NCI-H2081 (cell line): Measurements from ENCODE around the gene PSMB5.

Experiments
- DNase-seq, 2 experiments: peaks; one replicate each; lab custom pipeline; 2025; lab: John Stamatoyannopoulos, UW

PSMB5 gene

DNA sequence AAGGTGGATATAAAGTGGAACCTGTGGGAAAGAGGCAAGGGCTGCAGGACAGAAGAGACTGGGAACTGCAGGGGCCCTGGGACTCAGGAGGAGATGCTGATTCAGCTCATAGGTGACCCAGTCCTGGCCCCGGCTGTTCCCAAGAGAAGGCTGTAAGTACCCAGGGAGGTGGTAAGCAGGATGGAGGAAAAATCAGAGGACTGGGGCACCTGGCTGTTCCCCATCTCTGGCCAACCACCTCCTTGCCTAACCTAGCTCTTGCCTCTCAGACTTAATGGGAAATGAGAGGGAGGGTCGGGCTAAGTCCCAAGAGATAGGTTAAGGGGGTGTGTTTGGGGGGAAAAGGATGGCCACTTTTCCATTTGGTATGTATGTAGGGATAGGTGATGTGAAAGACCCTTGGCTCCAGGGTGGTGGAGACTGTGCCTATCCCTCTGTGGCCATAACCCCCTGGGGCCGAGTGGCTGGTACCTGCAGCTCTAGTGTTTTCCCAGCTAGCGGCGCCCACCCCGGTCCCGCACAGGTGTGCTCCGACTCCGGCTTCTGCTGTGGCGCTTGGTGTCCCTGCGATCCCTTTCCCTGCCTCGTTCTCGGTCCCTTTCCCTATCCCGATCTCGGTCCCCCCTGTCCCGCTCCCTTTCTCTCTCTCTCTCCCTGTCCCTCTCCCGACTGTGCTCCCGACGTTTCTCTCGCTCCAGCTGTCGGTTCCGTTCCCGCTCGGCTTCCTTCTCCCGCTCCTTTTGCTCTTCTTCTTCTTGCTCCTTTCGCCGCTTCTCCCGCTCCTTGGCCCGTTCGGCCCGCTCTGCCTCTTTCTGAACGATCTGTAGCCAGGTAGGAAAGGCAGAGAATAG lies 24.2 kb upstream of the PSMB5 start:
- DNase-seq: no peak

DNA sequence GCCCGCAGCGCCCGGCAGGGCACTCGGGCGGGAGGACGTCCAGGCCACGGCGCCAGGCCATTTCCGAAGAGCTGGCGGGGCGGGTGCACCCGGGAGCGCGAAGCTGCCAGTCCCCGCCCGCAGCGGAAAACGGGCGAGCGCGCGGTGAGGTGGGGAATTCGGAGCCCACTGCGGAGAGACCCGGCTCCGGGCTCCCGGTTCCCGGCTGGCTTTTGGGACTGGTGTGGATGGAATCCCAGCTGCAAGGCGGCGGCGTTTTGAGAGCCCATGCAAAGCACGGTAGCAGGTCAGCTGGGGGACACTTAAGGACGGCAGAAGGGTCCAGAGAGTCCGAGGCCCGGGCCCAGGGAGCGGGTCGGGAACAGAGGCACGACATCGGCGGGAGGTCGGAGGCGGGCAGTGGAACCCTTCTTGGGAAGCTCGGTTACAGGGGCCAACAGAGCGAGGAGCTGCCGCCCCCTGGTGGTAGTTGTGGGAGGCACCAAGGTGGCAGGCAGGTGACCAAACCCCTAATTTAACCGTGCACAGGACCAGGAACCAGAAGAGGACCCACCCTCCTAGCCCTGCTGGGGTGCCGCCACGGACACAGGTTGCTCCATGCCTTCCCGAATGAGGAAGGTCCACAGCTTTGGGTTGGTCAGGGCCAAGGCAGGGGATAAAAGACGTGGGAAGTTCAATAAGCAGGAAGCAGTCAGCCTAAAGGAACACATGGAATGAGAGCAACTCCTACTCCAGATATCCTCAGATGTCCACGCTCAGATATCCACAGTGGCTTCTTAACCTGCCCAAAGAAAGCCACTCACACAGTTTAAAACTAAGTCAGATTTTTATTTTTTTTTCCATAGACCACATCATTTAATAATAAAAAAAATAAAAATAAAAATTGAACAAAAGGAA lies 23.3 kb upstream of the PSMB5 start:
- no peak for DNase-seq

DNA sequence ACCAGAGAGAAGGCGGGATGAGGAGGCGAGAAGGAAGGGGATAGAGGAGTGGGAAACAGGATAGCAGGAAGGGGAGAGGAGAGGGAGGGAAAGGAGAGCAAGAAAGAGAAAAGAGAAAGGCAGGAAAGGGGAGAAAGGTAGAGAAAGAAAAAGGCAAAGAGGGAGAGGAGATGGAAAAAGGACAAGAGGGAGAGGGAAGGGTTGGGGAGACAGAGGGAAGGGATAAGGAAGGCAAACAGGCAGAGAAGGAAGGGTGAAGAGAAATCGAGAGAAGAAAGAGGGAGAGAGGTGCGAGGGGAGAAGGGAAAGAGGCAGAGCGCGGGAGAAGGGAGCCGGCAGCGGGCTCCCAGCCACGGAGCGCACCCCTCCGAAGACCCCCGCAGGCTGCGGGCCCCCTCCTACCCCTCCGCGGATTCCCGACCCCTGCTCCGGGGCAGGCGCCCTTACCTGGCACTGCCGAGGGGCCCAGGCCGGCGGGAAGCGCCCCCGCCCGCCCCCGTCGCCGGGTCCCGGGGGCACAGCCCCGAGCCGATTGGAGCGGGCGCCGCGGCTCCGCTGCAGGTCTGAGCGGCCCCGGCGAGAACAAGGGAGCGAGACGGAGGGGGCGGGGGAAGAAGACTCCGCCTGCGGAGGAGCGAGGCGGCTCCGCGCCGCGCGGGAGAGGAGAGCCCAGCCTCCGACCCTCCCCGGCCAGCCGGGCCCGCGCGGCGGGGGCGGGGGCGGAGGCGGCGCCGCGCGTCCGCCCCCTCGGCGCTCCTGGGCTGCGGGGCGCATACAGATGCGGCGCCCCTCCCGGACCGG lies 22.5 kb upstream of the PSMB5 start, which contains the start of gene CDH24:
Gene CDH24 (minus strand): TSS at position 565 of the 801 bp plus-strand sequence. CDS start 1,787 bp downstream, outside the sequence.
- no peak for DNase-seq

DNA sequence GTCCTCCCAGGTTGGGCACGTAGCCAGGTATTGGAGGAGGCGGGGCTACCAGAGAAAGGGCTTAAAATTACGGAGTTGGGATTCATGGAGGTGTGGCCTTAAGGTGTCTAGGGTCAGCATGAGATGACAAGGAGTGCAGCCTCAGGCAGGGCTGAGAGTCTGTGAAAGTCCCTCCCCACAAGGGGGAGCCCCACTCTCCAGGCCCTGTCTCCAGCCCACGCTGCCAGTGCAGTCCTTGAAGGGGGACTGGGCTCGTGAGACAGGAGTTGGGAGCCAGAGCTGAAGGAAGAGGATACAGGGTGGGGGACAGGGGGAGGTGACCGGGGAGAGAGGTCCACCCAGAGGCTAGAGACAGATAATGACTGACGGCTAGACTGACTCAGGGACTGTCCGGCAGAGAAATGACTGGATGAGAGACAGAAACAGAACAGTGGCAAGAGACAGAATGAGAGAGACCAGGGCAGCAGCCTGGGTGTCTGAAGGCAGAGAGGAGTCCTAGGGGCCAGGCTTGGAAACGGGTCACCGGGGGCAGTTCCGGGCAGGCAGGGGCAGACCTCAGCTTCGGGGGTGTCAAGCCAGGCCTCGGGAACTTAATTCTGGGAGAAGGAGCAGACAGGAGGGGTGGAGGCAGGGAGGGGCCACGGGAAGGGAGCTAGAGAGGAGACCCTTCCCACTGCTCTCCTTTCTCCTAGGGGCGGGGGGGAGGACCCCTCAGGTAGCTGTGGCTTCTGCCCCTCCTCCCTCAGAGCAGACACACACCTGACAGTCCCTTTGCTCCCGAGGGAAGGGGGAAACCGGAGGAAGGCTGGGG lies 21.6 kb upstream of the PSMB5 start:
- no peak for DNase-seq

DNA sequence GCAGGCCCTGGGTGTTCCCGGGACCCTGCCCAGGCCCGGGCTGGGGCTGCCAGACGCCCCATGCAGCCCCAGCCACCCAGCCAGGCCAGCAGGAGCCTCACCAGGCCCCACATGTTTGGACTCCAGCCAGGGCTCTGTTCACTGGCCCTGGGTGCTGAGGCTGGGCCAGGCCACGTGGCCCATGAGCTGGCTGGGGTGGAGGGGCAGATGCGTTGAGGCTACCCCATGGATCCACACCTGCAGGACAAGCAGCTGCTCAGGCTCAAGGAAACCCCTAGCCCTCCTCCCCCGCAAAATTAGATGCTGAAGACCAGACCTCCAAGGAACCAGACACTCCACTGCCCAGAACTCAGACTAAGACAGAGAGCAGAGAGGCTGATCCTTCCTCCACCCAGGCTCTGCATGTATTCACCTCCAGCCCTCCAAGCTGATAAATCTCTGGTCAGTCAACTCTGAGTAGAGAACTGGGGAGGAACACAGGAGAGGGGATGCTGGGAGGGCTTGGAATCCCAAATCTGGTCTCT lies 21.0 kb upstream of the PSMB5 start:
- DNase-seq: no peak

DNA sequence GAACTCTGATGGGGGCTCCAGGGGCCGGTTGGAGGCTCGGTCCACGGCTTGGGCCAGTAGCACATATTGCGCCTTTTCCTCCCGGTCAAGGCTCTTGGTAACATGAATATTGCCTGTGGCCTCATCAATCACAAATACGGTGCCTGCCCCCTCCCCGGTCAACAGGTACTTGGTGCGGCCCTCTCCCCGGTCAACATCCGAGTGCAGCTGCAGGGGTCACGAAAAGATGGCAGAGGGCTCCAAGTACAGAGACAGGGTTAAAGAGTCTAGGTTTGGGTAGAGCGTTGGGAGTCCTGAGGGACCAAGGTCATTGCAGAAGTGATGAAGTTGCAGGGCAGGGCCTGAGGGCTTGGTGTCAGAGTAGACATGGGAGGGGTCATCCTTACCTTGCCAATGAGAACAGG lies 20.4 kb upstream of the PSMB5 start:
- DNase-seq: no peak

DNA sequence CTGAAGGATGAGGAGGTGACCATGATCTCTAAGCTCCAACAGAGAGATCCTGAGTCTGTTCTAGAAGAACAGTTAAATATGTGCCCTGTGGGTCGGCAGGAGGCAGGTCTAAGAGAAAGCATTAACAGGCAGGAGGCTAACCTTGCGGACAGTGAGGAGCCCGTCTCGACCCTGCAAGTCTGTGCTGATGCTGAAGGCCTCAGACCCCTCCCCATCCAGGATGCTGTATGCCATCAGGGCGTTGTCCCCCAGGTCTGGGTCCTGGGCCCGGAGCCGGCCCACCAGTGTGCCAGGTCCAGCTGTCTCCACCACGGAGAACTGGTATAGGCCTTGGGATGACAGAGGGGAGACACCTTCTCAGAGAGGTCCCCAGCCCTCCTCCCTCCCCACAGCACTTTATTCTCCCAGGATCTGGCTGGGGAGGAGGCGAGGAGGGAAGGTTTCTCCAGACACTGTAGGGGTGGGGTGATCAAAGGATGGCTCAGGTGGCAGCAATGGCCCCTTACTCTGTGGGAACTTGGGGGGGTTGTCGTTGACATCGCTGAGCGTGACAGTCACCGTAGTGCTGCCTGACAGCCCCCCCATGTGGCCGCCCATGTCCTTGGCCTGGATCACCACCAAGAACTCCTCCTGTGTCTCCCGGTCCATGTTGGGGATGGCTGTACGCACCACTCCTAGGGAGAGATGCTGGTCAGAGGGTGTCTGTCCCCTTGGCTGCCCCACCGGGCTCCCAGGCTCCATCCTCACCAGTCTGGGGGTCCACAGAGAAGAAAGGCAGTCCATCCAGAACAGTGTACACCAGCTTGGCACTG lies 19.5 kb upstream of the PSMB5 start:
- DNase-seq: no peak

DNA sequence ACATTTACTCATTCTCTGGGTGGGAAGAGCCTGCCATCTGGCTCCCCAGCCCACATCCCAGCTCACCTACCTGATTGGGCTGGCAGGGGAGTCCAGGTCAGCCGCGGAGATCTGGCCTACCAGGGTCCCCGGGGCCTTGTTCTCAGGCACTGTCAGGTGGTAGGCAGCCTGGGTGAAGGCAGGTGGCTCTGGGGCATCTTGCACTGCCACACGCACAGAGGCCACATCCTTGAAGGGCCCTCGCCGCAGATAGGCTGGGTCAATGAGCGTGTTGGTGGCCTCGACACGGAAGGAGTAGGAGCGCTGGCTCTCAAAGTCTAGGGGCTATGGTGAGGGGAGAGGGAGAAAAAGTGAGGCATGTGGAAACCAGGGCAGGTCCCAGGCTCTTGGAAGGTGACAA lies 18.7 kb upstream of the PSMB5 start:
- DNase-seq: no peak

DNA sequence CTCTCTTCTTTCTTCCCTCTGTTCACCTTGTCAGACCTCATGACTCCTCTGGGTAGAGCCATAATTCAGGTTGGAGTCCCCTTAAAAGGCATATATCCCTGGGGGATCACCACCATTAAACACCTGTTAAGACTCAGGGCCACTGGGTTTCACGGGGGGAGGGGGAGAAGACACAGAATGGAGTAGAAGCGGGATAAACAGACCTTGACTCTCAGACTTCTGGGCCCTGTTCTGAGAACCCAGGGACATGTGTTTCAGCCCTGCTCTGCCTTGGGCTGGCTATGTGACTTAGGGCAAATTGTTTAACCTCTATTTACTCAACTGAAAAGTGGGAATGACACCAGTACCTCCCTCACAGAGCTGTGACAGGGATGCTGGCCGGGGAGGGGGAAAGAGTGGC lies 18.0 kb upstream of the PSMB5 start:
- DNase-seq: no peak

DNA sequence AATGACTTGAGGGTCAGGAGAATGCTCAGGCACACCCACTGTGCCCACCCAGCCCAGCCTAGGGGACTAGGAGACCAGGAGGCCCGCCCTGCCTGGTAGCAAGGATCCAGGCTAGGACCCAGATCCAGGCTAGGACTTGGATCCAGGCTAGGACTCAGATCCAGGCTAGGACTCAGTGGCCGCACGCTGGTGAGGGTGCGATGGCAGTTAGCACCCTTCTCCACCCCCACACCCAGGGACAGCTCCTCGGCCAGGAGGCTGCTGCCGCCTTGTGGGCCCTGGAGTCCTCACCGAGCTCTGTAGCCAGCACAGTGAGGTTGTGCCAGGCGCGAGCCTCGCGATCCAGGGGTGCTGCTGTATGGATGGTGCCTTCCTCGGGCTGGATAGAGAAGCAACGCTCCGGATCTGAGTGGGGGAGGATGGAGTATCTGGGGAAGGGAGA lies 17.5 kb upstream of the PSMB5 start:
- DNase-seq: no peak

DNA sequence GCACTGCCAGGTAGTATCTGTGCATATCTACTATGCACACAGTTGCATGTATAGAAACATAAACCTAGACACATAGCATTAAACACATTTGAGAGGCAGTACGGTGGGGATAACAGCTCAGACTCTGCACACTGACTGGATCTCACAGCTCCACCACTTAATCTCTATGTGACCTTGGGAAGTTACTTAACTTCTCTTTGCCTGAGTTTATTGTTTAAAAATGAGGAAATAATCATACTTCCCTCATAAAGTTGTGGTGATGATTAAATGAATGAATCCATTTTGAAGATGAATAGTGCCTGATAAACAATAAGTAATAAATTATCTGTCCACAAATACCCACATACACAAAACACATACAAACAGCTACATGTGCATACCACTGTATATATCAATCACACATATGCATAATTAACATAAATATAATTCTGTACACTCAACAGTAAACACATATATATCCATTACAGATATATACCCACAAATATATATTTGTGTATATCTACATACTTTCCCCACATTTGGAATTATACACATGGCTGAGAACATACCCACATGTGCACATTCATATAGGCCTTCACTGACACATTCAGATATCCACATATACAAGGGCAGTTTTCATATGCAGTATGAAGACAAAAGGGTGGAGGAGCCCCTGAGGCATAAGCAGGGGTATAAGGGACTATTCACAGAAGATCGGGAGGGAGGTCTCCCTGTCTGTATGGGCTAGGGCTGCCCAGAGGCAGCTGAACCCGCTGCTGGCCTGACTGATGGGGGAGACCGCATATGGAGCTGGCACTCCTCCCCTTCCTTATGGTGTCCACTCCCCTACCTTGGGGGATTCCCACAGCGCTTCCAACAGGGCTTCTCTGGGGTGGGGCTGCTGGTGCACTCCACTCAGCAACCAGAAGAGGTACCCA lies 16.7 kb upstream of the PSMB5 start:
- no peak for DNase-seq

DNA sequence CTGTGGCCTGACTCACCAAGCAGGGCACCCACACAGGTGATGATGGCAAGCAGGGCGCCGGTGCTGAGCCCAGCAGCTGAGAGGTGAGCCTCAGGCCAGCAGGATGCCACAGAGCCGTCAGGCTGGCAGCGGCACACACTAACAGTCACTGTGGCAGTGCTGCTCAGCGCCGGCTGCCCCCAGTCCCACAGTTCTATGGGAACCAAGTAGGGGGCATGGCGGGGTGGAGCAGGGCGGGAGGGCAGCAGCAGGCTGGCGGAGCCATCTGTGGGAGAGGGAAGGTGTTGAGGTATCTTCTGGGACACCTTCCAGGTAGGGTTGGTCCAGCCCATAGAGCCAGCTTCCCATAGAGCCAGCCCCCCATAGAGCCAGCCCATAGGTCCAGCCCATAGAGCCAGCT lies 14.3 kb upstream of the PSMB5 start:
- no peak for DNase-seq

DNA sequence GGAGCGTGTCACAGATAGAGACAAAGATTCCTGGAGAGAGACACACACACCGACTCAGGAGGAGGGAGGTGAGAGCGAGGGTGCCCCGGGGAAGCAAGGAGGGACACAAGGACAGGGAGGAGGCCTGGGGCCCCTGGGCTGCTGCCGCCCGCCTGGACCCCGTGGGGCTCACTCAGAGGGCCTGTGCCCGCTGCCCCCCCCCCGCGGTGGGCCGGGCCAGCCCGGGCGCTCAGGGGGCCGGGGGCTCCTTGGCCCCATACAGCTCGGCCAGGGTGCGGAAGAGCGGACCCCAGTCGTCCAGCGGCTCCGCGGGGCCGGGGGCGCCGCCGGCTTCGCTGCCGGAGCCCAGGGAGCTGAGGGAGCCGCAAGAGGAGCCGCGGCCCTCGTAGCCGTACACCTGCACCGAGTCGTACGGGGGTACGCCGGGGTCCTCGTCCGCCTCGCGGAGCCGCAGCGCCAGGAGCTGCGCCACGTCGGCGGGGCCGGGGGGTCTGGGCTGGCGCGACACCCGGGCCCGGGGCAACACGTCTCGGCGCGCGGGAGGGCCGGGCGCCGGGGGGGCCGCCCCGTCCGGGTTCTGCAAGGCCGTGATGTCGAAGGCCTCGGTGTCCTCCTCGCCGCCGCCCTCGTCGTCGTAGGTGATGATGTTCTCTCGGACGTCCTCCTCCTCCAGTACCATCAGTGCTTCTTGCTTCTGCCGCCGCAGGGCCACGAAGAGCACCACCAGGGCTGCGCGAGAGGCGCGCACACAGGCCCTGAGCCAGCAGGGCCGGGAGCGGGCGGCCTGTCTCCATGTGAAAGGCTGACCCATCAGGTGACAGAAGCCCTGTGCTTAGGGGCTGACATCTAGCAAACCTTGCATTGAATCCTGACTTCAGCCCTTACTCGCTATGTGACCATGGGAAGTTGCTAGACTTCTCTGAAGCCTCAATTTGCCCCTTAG lies 13.3 kb upstream of the PSMB5 start:
- no peak for DNase-seq

DNA sequence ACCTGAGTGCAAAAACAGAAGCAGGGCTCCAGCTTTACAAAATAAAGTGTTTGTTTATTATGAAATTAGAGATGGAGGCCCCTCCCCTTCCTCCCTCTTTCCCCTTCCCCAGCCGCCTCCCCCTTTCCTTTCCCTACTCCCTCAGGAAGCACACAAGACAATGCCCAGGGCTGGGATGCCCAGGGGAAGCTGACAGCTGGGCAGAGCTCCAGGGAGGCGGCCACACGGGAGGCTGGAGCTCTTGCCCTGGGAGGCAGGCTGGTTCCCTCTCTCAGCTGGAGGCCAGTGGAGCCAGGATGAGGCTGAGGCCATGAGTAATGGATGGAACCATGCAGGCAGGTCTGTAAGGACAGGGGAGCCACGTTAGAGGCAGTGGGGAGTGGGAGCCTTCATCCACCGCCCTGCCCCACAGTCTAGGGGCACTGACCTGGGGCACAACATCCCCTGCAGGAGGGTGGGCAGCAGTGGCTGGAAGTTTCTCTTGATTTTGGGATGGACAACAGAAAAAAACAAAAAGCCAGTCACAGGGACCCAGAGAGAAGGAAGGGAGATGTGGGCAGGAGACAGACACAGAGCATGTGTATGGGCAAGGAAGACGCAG lies 12.4 kb upstream of the PSMB5 start:
- DNase-seq: no peak

DNA sequence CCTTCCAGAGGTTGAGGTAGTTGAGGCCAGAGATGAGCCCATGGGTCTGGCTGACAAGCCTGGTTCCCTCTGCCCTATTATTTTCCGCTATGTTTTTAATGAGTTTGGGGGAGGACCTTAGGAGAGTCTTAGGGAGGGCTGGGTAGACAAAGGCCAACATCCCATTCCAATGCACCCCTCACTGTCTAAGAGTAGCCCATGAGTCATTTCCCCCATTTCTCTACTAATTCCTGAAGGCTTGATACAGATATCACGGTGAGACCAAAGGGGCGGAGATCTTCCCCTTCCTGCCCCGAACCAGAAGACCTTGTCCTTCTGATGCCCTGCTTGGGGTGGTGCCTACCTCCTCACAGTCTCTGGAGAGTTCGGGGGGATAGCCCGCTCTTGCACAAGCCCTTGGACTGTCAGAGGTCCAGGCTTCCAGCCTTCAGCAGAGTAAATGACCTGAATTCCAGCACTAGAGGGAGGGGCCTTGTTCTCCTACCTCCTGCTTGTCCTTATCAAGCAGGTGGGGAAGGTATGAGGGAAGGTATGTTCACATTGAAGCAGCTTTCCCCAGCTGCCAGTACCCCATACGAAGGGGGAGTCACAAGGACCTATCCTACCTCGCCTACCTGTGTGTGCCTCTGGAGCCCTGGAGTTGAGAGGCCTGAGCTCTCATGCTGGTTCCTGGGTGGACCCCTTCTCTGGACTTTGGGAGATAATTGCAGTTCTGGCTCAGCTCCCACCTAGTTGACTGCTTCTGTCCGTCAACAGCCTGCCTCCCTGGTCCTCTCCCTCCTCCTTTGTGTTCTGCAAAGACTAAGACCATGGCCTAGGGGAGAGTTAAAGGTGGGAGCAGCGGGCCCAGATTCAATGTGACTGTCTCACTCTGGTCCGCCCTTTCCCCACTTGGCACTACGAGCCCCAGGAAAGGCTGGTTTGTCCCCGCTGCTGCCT lies 11.0 kb upstream of the PSMB5 start:
- no peak for DNase-seq

DNA sequence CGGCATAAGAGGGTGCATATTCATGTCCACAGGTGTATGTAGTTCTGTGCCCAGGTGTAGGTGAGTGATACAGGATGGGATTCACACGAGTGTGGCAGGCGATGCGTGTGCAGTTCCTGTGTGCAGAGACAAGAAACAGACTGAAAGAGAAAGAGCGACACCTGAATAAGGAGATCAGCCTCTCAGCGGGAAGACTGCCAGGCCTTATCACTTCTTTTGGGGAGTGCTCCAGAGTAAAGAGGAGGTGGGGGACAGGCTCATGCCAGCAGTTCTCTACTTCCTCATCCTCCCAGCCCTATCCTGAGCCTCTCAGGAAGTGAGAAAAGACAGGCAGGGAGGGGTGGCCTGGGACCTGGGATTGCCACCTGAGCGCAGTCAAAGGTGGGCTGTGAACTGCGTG lies 10.1 kb upstream of the PSMB5 start:
- no peak for DNase-seq
